ENCODE data around the gene OPN1SW. TPM values are rescaled to one million over a fixed set of nuclear protein-coding genes. Genes with fewer than 3 reads are reported as not detected.

The OPN1SW gene
- total RNA-seq, 3 donors from 2014 or later = not detected

DNA sequence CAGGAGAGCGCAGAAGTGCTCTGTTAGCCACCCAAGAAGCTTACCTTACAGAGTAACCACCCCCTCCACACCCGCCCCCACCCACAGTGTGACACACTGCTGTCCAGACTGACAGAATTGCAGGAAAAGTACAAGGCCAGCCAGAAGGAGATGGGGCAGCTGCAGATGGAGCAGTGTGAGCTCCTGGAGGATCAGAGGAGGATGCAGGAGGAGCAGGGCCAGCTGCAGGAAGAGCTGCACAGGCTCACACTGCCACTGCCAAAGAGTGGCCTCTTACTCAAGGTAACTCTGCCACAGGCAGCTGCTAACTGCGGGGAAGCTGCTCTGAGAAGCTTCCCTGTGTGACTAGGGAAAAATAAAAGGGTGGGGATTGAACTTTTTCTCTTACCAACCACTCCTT is 33.8 kb upstream of the OPN1SW start:
- Histone ChIP-seq H3K4me1 (no peaks in the 10 kb centered on the region), H3K36me3 (no peaks in the 10 kb centered on the region), H3K9me3 (no peaks in the 10 kb centered on the region), H3K27ac (no peak overlapping the region), H3K27me3 (no peaks in the 10 kb centered on the region), H3K4me3 (no peak overlapping the region)
- TF ChIP-seq, protein P1, sequence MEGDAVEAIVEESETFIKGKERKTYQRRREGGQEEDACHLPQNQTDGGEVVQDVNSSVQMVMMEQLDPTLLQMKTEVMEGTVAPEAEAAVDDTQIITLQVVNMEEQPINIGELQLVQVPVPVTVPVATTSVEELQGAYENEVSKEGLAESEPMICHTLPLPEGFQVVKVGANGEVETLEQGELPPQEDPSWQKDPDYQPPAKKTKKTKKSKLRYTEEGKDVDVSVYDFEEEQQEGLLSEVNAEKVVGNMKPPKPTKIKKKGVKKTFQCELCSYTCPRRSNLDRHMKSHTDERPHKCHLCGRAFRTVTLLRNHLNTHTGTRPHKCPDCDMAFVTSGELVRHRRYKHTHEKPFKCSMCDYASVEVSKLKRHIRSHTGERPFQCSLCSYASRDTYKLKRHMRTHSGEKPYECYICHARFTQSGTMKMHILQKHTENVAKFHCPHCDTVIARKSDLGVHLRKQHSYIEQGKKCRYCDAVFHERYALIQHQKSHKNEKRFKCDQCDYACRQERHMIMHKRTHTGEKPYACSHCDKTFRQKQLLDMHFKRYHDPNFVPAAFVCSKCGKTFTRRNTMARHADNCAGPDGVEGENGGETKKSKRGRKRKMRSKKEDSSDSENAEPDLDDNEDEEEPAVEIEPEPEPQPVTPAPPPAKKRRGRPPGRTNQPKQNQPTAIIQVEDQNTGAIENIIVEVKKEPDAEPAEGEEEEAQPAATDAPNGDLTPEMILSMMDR (IDR thresholded peaks at IDR 0.05) = no peak
- TF ChIP-seq POLR2A (IDR thresholded peaks at IDR 0.05) (no peak), POLR2AphosphoS5 (IDR thresholded peaks at IDR 0.05) (no peak)
- no peak for DNase-seq (ENCODE audit: low spot score in 2 of 2)
- intact Hi-C loops (cut with DNase I; ENCODE audit: low total_unique reads) = no loop called here

DNA sequence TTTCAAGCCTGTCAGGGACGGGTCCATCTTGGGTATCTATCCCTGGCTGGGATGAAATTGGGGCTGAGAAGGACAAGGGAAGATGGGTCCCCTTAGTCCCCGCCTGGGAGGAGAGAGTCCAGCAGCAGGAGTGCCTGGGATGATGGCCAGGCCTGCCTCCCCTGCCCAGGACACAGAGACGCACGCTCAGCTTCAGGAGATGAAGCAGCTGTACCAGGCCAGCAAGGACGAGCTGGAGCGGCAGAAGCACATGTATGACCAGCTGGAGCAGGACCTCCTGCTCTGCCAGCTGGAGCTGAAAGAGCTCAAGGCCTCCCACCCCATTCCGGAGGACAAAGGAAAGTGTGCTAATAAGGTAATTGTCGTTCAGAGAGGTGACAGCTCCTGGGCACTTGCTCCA is 31.6 kb upstream of the OPN1SW start:
- no peaks in the 10 kb centered on the region for H3K36me3 ChIP-seq
- no peak overlapping the region for H3K27ac ChIP-seq
- intact Hi-C loops (cut with DNase I; ENCODE audit: low total_unique reads) = no loop called here

DNA sequence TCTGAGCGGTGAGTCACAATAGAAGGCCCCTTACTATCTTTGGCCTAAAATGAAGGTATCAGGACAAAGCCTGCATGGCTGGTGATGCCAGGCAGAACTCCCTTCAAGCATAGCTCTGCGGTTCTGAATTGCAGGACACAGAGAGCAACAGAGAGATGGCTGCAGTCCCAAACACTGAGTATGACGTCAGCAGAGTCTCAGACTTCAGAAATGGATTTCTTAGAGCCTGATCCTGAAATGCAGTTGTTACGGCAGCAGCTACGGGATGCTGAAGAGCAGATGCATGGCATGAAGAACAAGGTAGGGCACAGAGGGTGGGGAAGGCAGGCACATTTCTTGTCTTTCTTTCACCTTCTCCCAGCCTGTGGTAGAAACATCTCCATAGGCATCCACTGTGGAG is 29.6 kb upstream of the OPN1SW start:
- Histone ChIP-seq H3K27me3 (no peaks in the 10 kb centered on the region), H3K36me3 (no peaks in the 10 kb centered on the region), H3K4me3 (no peak overlapping the region), H3K4me1 (no peaks in the 10 kb centered on the region), H3K27ac (no peak overlapping the region), H3K9me3 (no peaks in the 10 kb centered on the region)
- no peak for DNase-seq (ENCODE audit: low spot score in 2 of 2)
- TF ChIP-seq, protein P1 (IDR thresholded peaks at IDR 0.05) = no peak
- no peak for TF ChIP-seq POLR2A (IDR thresholded peaks at IDR 0.05)
- TF ChIP-seq POLR2AphosphoS5 (IDR thresholded peaks at IDR 0.05) = no peak
- intact Hi-C loops (cut with DNase I; ENCODE audit: low total_unique reads) = no loop called here

More for the DNA sequence above, 31.6 kb upstream of the OPN1SW start:
- H3K9me3 ChIP-seq = no peaks in the 10 kb centered on the region
- no peak for DNase-seq (ENCODE audit: low spot score in 2 of 2)
- H3K4me1 ChIP-seq = no peaks in the 10 kb centered on the region
- TF ChIP-seq, protein P1 (IDR thresholded peaks at IDR 0.05) = no peak
- TF ChIP-seq POLR2AphosphoS5 (IDR thresholded peaks at IDR 0.05) (no peak), POLR2A (IDR thresholded peaks at IDR 0.05) (no peak)
- no peaks in the 10 kb centered on the region for H3K27me3 ChIP-seq
- H3K4me3 ChIP-seq = no peak overlapping the region

DNA sequence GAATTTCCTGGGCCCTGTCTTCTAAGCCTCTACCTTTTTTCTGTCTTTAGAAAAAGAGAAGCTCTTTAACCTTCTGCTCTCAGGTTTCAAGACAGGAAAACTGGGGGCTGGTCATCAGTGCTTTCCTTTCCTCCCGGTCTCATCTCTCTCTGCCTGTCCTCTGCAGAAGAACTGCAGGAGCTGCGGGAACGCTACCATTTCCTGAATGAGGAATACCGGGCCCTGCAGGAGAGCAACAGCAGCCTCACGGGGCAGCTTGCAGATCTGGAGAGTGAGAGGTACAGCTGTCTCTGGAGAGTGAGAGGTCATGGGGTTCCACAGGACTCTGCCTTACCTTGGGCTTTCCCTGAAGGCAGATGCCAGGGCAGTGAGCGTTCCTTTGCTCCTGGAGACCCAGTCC is 28.9 kb upstream of the OPN1SW start:
- no peaks in the 10 kb centered on the region for H3K36me3 ChIP-seq
- H3K27me3 ChIP-seq = no peaks in the 10 kb centered on the region
- no peaks in the 10 kb centered on the region for H3K9me3 ChIP-seq
- DNase-seq (ENCODE audit: low spot score in 2 of 2) = no peak
- H3K4me3 ChIP-seq = no peak overlapping the region
- TF ChIP-seq, protein P1 (IDR thresholded peaks at IDR 0.05) = no peak
- no peak for TF ChIP-seq POLR2A (IDR thresholded peaks at IDR 0.05)
- no peak for TF ChIP-seq POLR2AphosphoS5 (IDR thresholded peaks at IDR 0.05)
- no peaks in the 10 kb centered on the region for H3K4me1 ChIP-seq
- H3K27ac ChIP-seq = no peak overlapping the region
- intact Hi-C loops (cut with DNase I; ENCODE audit: low total_unique reads) = no loop called here

DNA sequence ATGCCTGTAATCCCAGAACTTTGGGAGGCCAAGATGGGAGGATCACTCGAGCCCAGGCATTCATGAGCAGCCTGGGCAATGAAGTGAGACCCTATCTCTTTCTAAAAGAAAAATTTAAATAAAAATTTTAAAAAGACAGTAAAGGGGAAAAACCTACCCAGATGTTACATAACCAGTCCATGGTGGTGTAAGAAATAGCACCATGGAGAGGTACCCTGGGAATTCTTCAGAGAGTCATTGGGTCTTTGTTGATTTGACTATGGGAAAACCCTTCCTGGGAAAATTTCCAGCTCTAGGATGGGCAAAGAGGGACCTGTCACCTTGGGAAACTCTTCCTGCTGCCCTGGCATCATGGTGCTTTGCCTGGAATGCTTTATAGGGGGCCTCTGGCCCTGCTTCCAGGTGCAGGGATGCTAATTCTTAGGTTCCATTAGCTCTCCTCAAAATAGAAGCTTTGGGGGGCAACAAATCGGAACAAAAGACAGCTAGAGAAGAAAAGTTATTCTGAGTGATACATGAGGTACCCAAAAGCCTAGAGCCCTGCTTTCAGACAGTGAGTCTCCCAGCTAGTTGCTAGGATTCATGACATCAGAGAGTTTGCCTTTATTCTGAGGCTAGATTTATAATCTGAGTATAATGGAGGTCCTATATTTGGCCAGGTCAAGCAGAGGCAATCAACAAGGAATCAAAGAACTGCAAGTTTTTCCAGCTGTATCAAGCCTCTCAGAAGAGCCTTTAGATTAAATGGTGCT is 26.2 kb upstream of the OPN1SW start:
- Histone ChIP-seq H3K9me3 (no peaks in the 10 kb centered on the region), H3K27me3 (no peaks in the 10 kb centered on the region), H3K27ac (no peak overlapping the region), H3K4me3 (no peak overlapping the region), H3K4me1 (no peaks in the 10 kb centered on the region), H3K36me3 (no peaks in the 10 kb centered on the region)
- TF ChIP-seq POLR2AphosphoS5 (IDR thresholded peaks at IDR 0.05) = no peak
- TF ChIP-seq POLR2A (IDR thresholded peaks at IDR 0.05) = no peak
- TF ChIP-seq, protein P1 (IDR thresholded peaks at IDR 0.05) = no peak
- intact Hi-C loops (cut with DNase I; ENCODE audit: low total_unique reads) = no loop called here
- DNase-seq (ENCODE audit: low spot score in 2 of 2) = no peak

All from breast epithelium (tissue), 4 donors.